GM12878 (cell line): ENCODE results near the gene PRC1. TPM values are rescaled to one million over a fixed set of nuclear protein-coding genes. Genes with fewer than 3 reads are reported as not detected.

Experiments used
- ATAC-seq: fragments of 200-7000 bp; cut with Tn5 transposase; 3 replicates; pipeline ENCODE4 v1.9.1; 2020; ENCODE audit warnings: mild to moderate bottlenecking, moderate library complexity
- BruUV-seq: library from RNA; stranded (reverse); fragments of 400-500 nt; replicated peaks from 2 replicates; lab custom pipeline; 2021; lab: Mats Ljungman, UMichigan
- CTCF ChIA-PET: fragments of 300-600 bp; sonication (Branson Sonifier 250); formaldehyde crosslinking; extraction: SDS; loops from one replicate; lab custom pipeline; 2021; ENCODE audit warnings: inconsistent platforms; lab: Yijun Ruan, JAX
- POLR2A ChIA-PET: fragments of 350-600 bp; formaldehyde crosslinking; extraction: SDS; loops from one replicate; lab custom pipeline; 2021; ENCODE audit warnings: inconsistent platforms; lab: Charles Lee
- RAD21 ChIA-PET: fragments of 300-600 bp; sonication (Branson Sonifier 250); formaldehyde crosslinking; loops from one replicate; lab custom pipeline; 2023; ENCODE audit warnings: antibody characterized with exemption; ENCODE audit not compliant: unreplicated experiment; lab: Charles Lee
- SMC1A ChIA-PET: fragments of 300-600 bp; sonication (Branson Sonifier 250); formaldehyde crosslinking; loops from one replicate; lab custom pipeline; 2023; ENCODE audit not compliant: unreplicated experiment, uncharacterized antibody; lab: Charles Lee
- DNase-seq: peaks from one replicate; pipeline ENCODE4 v3.0.0-alpha.2; 2011; ENCODE audit warnings: low read depth, low spot score
- FAIRE-seq: peaks from 3 replicates; lab custom pipeline; 2011; peaks lifted over from hg19 to GRCh38; lab: Jason Lieb, UNC
- H2AFZ ChIP-seq: 2 replicates; pipeline ENCODE4 v1.6.0; 2011; ENCODE audit warnings: low read depth, low read length, control low read depth; ENCODE audit not compliant: control insufficient read depth
- H3K27ac ChIP-seq: 2 replicates; pipeline ENCODE4 v1.5.1; 2011; ENCODE audit warnings: control low read depth; ENCODE audit not compliant: control insufficient read depth, insufficient read depth
- H3K27me3 ChIP-seq, 2 experiments: replicated peaks in 1 of 2; 2 replicates each; pipeline versions ENCODE4 v1.6.0 to v1.6.1; 2011; ENCODE audit warnings: low read length in 1 of 2; ENCODE audit not compliant: control insufficient read depth in 2 of 2, insufficient read depth in 2 of 2
- H3K36me3 ChIP-seq, 2 experiments: 2 replicates each; pipeline ENCODE4 v1.5.1; 2011; ENCODE audit warnings: low read length in 1 of 2; ENCODE audit not compliant: control insufficient read depth in 2 of 2, insufficient read depth in 2 of 2
- H3K4me1 ChIP-seq: 2 replicates; pipeline ENCODE4 v1.6.1; 2011; ENCODE audit warnings: mild to moderate bottlenecking, low read length, moderate library complexity, mixed read lengths; ENCODE audit not compliant: control insufficient read depth, insufficient read depth
- H3K4me2 ChIP-seq: 2 replicates; pipeline ENCODE4 v1.6.0; 2011; ENCODE audit warnings: control low read depth; ENCODE audit not compliant: control insufficient read depth, insufficient read depth
- H3K4me3 ChIP-seq: fragments of 200-600 bp; sonication (generic); 2 replicates; pipeline ENCODE4 v1.5.1; 2016
- H3K79me2 ChIP-seq: 2 replicates; pipeline ENCODE4 v1.6.0; 2011; ENCODE audit warnings: low read length; ENCODE audit not compliant: control insufficient read depth, insufficient read depth
- H3K9ac ChIP-seq: 2 replicates; pipeline ENCODE4 v1.8.0; 2011; ENCODE audit warnings: low read length, control low read depth, mixed read lengths; ENCODE audit not compliant: control insufficient read depth, insufficient read depth
- H3K9me3 ChIP-seq: replicated peaks from 3 replicates; pipeline ENCODE4 v1.5.1; 2011; ENCODE audit warnings: mild to moderate bottlenecking, low read length; ENCODE audit not compliant: control insufficient read depth, insufficient read depth
- H4K20me1 ChIP-seq: 2 replicates; pipeline ENCODE4 v1.6.0; 2011; ENCODE audit not compliant: control insufficient read depth, insufficient read depth
- ASH2L ChIP-seq: fragments of 300-600, 200-600 bp; sonication (generic); IDR thresholded peaks from 2 replicates; pipeline ENCODE4 v1.6.1; 2017; ENCODE audit warnings: low read depth, mild to moderate bottlenecking, borderline replicate concordance
- BMI1 ChIP-seq: fragments of 450-650 bp; IDR thresholded peaks from 2 replicates; pipeline ENCODE4 v1.6.1; 2016; ENCODE audit warnings: mild to moderate bottlenecking, moderate library complexity, borderline replicate concordance
- BRCA1 ChIP-seq: IDR thresholded peaks from 2 replicates; pipeline ENCODE4 v1.6.1; 2011; ENCODE audit warnings: low read depth, low read length, improper control_type of control experiment
- CBX3 ChIP-seq: fragments of 200-600 bp; sonication (generic); IDR thresholded peaks from 2 replicates; pipeline ENCODE4 v1.6.1; 2016; ENCODE audit warnings: low read depth, borderline replicate concordance
- DPF2 ChIP-seq: fragments of 450-650 bp; IDR thresholded peaks from 2 replicates; pipeline ENCODE4 v1.6.1; 2017; ENCODE audit warnings: mild to moderate bottlenecking
- GATAD2B ChIP-seq: fragments of 450-650 bp; conservative IDR thresholded peaks from 2 replicates; pipeline ENCODE4 v1.6.1; 2017; ENCODE audit warnings: low read depth, mild to moderate bottlenecking, moderate library complexity
- IKZF2 ChIP-seq, 2 experiments: fragments of 450-650 bp; IDR thresholded peaks; 2 replicates each; pipeline ENCODE4 v1.6.1; 2017; ENCODE audit warnings: mild to moderate bottlenecking in 2 of 2, moderate library complexity in 2 of 2
- NBN ChIP-seq: fragments of 450-650 bp; IDR thresholded peaks from 2 replicates; pipeline ENCODE4 v1.6.1; 2016
- PML ChIP-seq: IDR thresholded peaks from 2 replicates; pipeline ENCODE4 v1.6.1; 2012; ENCODE audit warnings: low read length, inconsistent platforms
- RBBP5 ChIP-seq: fragments of 200-600 bp; sonication (generic); conservative IDR thresholded peaks from 2 replicates; pipeline ENCODE4 v1.6.1; 2016
- STAT1 ChIP-seq: fragments of 450-650 bp; conservative IDR thresholded peaks from 2 replicates; pipeline ENCODE4 v1.6.1; 2014; ENCODE audit warnings: antibody characterized with exemption, mild to moderate bottlenecking
- TARDBP ChIP-seq: IDR thresholded peaks from 2 replicates; pipeline ENCODE4 v1.6.1; 2016; ENCODE audit warnings: borderline replicate concordance
- WRNIP1 ChIP-seq: IDR thresholded peaks from 2 replicates; pipeline ENCODE4 v1.6.1; 2011; ENCODE audit warnings: low read depth, low read length, improper control_type of control experiment, borderline replicate concordance
- ZNF622 ChIP-seq: fragments of 450-650 bp; IDR thresholded peaks from 2 replicates; pipeline ENCODE4 v1.6.1; 2017; ENCODE audit warnings: mild to moderate bottlenecking, inconsistent platforms
- ZSCAN29 ChIP-seq: fragments of 450-650 bp; IDR thresholded peaks from 2 replicates; pipeline ENCODE4 v1.6.1; 2017; ENCODE audit warnings: mild to moderate bottlenecking, moderate library complexity
- WGBS: methylation state at CpG from one replicate; pipeline ENCODE4 v1.1.6; 2016; ENCODE audit warnings: low lambda C conversion rate; ENCODE audit not compliant: insufficient replicate concordance, insufficient coverage; ENCODE audit errors: missing lambda C conversion rate; 5-methylcytosine and 5-hydroxymethylcytosine counted together
- in situ Hi-C: fragments of 300-500 bp; cut with MboI; formaldehyde crosslinking; loops from 9 replicates; pipeline ENCODE4 v1.14.3; 2018; ENCODE audit warnings: mixed read lengths
- intact Hi-C: fragments of 100-400 bp; cut with micrococcal nuclease; formaldehyde crosslinking; loops from one replicate; pipeline ENCODE4 v1.14.2; 2022; ENCODE audit not compliant: unreplicated experiment
- polyA plus RNA-seq, 11 experiments: library from polyadenylated mRNA; depleted of rRNA in 4 of 11; unstranded in 6 of 11; stranded (reverse) in 5 of 11; fragments of >200 nt; fragmentation: Nextera tagmentation in 4 of 11; fragmentation: Illumina TruSeq in 1 of 11; extraction: Ambion mirVana in 4 of 11; extraction: Trizol in 1 of 11; gene quantifications; 1 replicate in 1 of 11; 2 replicates in 10 of 11; pipeline versions ENCODE4 v1.2.1 to v1.2.3, GENCODE V29; 2011 to 2016; ENCODE audit warnings: inconsistent platforms in 2 of 11, missing spikeins in 2 of 11, low read depth in 1 of 11
- total RNA-seq, 4 experiments: library from RNA; depleted of rRNA in 3 of 4; stranded (reverse); fragments of >200 nt in 3 of 4; fragmentation: Illumina TruSeq in 1 of 4; extraction: Trizol in 1 of 4; gene quantifications; 2 replicates each; pipeline versions ENCODE4 v1.2.1 to v1.2.3, GENCODE V29; 2013 to 2021
- TF ChIP-seq, protein P1 (sequence below): fragments of 450-650 bp; IDR thresholded peaks from 2 replicates; pipeline ENCODE4 v1.6.1; 2016; ENCODE audit warnings: mild to moderate bottlenecking
- TF ChIP-seq, protein P2 (sequence below): fragments of 450-650 bp; IDR thresholded peaks from 2 replicates; pipeline ENCODE4 v1.6.1; 2017; ENCODE audit warnings: mild to moderate bottlenecking, moderate library complexity
- TF ChIP-seq, protein P3 (sequence below): IDR thresholded peaks from 2 replicates; pipeline ENCODE4 v1.6.1; 2012; ENCODE audit warnings: low read depth, low read length, improper control_type of control experiment
- TF ChIP-seq, protein P4 (sequence below): fragments of 450-650 bp; IDR thresholded peaks from 2 replicates; pipeline ENCODE4 v1.6.1; 2017; ENCODE audit warnings: low read depth, mild to moderate bottlenecking, moderate library complexity

Gene PRC1
- total and polyA plus RNA-seq, 10 of the 15 experiments (the other 5 are each of a cell fraction or from before 2014, with no cell fraction given) = 100 to 241 (median 131) TPM

DNA sequence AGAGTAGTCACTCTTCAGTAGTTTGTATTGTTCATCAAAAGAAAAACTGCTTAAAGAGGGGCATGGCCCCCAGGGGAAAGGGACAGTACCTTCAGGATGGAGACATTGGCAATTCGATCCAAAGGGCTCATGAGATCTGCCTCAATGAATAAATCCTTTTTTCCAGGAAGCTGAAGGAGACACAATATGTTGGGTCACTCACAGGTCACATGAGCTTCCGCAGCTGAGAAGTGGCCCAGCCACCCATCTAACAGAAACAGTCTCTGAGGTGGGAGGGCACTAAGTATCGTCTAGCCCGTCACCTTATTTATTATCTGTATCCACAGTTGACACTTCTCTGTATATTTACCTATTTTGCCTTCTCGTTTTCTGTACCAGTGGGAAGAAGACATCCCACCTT lies 23.4 kb upstream of the PRC1 start:
- intact Hi-C loops (no loop called here), in situ Hi-C loops (no loop called here)
- no peaks in the 10 kb centered on the region for H4K20me1 ChIP-seq
- ChIA-PET SMC1A (interaction anchor here (0.8 kb wide), 1 partner anchor 8 kb away, joined by 3 read pairs; no protein-coding TSS in a partner anchor), RAD21 (interaction anchor here (0.6 kb wide), 1 partner anchor 20 kb away, joined by 3 read pairs; no protein-coding TSS in a partner anchor), POLR2A (no interaction called here), CTCF (interaction anchor here (1.0 to 1.3 kb wide), 2 partner anchors 36 to 100 kb away, joined by 3 to 4 read pairs; no protein-coding TSS in a partner anchor)
- no TSS peak for BruUV-seq
- ATAC-seq (no peak), DNase-seq (no peak), FAIRE-seq (no peak)
- no peaks in the 10 kb centered on the region for H3K9me3 ChIP-seq
- peaks cover 7 to 12% of the 10 kb centered on the region in 2 experiments; a peak in 3 of 4 replicates for H3K36me3 ChIP-seq
- no peak overlapping the region for H3K9ac ChIP-seq
- peak overlapping the region; percentile 62; the same call in 1 of the 2 replicates for H3K4me2 ChIP-seq
- 89% methylated on average over 5 of the region's 5 CpGs for WGBS
- no peak overlapping the region for H3K27ac ChIP-seq
- H3K4me1 ChIP-seq = peaks cover 3% of the 10 kb centered on the region; the same call in 1 of the 2 replicates
- peaks cover 33% of the 10 kb centered on the region for H3K79me2 ChIP-seq
- H2AFZ ChIP-seq = no peak overlapping the region
- no peak overlapping the region for H3K4me3 ChIP-seq
- H3K27me3 ChIP-seq = no peaks in the 10 kb centered on the region
- no peak for TF ChIP-seq RBBP5
- TF ChIP-seq ZSCAN29 = no peak
- no peak for TF ChIP-seq ASH2L
- TF ChIP-seq, protein P1, sequence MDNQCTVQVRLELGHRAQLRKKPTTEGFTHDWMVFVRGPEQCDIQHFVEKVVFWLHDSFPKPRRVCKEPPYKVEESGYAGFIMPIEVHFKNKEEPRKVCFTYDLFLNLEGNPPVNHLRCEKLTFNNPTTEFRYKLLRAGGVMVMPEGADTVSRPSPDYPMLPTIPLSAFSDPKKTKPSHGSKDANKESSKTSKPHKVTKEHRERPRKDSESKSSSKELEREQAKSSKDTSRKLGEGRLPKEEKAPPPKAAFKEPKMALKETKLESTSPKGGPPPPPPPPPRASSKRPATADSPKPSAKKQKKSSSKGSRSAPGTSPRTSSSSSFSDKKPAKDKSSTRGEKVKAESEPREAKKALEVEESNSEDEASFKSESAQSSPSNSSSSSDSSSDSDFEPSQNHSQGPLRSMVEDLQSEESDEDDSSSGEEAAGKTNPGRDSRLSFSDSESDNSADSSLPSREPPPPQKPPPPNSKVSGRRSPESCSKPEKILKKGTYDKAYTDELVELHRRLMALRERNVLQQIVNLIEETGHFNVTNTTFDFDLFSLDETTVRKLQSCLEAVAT = no peak
- TF ChIP-seq NBN = no peak
- no peak for TF ChIP-seq WRNIP1
- TF ChIP-seq ZNF622 = no peak
- TF ChIP-seq PML = no peak
- no peak for TF ChIP-seq GATAD2B
- TF ChIP-seq BRCA1 = no peak
- TF ChIP-seq, protein P2, sequence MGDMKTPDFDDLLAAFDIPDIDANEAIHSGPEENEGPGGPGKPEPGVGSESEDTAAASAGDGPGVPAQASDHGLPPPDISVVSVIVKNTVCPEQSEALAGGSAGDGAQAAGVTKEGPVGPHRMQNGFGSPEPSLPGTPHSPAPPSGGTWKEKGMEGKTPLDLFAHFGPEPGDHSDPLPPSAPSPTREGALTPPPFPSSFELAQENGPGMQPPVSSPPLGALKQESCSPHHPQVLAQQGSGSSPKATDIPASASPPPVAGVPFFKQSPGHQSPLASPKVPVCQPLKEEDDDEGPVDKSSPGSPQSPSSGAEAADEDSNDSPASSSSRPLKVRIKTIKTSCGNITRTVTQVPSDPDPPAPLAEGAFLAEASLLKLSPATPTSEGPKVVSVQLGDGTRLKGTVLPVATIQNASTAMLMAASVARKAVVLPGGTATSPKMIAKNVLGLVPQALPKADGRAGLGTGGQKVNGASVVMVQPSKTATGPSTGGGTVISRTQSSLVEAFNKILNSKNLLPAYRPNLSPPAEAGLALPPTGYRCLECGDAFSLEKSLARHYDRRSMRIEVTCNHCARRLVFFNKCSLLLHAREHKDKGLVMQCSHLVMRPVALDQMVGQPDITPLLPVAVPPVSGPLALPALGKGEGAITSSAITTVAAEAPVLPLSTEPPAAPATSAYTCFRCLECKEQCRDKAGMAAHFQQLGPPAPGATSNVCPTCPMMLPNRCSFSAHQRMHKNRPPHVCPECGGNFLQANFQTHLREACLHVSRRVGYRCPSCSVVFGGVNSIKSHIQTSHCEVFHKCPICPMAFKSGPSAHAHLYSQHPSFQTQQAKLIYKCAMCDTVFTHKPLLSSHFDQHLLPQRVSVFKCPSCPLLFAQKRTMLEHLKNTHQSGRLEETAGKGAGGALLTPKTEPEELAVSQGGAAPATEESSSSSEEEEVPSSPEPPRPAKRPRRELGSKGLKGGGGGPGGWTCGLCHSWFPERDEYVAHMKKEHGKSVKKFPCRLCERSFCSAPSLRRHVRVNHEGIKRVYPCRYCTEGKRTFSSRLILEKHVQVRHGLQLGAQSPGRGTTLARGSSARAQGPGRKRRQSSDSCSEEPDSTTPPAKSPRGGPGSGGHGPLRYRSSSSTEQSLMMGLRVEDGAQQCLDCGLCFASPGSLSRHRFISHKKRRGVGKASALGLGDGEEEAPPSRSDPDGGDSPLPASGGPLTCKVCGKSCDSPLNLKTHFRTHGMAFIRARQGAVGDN = no peak
- TF ChIP-seq BMI1 = no peak
- TF ChIP-seq, protein P3, sequence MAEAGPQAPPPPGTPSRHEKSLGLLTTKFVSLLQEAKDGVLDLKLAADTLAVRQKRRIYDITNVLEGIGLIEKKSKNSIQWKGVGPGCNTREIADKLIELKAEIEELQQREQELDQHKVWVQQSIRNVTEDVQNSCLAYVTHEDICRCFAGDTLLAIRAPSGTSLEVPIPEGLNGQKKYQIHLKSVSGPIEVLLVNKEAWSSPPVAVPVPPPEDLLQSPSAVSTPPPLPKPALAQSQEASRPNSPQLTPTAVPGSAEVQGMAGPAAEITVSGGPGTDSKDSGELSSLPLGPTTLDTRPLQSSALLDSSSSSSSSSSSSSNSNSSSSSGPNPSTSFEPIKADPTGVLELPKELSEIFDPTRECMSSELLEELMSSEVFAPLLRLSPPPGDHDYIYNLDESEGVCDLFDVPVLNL = no peak
- TF ChIP-seq, protein P4, sequence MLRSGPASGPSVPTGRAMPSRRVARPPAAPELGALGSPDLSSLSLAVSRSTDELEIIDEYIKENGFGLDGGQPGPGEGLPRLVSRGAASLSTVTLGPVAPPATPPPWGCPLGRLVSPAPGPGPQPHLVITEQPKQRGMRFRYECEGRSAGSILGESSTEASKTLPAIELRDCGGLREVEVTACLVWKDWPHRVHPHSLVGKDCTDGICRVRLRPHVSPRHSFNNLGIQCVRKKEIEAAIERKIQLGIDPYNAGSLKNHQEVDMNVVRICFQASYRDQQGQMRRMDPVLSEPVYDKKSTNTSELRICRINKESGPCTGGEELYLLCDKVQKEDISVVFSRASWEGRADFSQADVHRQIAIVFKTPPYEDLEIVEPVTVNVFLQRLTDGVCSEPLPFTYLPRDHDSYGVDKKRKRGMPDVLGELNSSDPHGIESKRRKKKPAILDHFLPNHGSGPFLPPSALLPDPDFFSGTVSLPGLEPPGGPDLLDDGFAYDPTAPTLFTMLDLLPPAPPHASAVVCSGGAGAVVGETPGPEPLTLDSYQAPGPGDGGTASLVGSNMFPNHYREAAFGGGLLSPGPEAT = no peak
- TF ChIP-seq STAT1 = no peak
- TF ChIP-seq TARDBP = no peak
- no peak for TF ChIP-seq DPF2
- no peak for TF ChIP-seq CBX3
- no peak for TF ChIP-seq IKZF2 (IDR thresholded peaks at IDR 0.05)
